ENCODE measurements around the gene MEG3.

Gene MEG3

DNA sequence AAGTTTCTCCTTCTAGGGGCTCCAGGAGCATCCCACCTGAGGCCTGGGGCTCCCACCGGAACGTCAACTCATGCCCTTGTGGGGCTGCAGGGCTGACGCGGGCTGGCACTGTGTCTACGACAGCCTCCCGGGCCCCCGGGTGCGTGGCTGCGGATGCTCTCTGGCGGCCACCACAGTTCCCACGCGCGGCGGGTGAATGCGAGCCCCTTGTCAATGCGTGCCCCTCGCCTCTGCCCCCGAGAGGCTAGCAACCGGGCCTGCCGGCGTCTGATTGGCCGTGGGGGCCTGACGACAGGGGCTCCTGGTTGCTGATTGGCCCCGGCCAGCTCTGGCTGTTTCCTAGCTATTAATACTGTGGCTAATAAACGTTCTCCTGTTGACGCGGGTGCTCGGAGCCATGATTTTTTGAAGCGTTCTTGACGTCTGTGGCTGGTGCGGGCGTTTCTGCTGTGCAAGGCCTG lies 1.8 kb upstream of the MEG3 start:
- Histone ChIP-seq H4K20me1 (ENCODE audit: insufficient read depth, low read length, poor library complexity, severe bottlenecking) (no peaks in the 10 kb centered on the region), H3K36me3 (ENCODE audit: insufficient read depth, low read length) (no peaks in the 10 kb centered on the region), H3K79me2 (ENCODE audit: insufficient read depth, low read length) (no peaks in the 10 kb centered on the region), H3K9ac (ENCODE audit: low read depth, low read length, poor library complexity, severe bottlenecking) (no peak overlapping the region), H3K4me1 (ENCODE audit: insufficient read depth, low read length, poor library complexity, severe bottlenecking) (no peaks in the 10 kb centered on the region), H3K4me3 (ENCODE audit: low read length, poor library complexity, severe bottlenecking) (no peak overlapping the region), H3F3A (ENCODE audit: low read depth) (no peaks in the 10 kb centered on the region), H3K27me3 (ENCODE audit: insufficient read depth, low read length, poor library complexity, severe bottlenecking) (no peaks in the 10 kb centered on the region), H3K4me2 (ENCODE audit: low read depth, low read length, poor library complexity, severe bottlenecking) (no peak overlapping the region), H2AFZ (ENCODE audit: low read length) (no peak overlapping the region), H3K9me3 (ENCODE audit: insufficient read depth, low read depth, low read length) (no peaks in the 10 kb centered on the region; the same call in 1 of the 2 replicates), H3K9me2 (replicated peaks; ENCODE audit: low read depth, low read length) (no peaks in the 10 kb centered on the region)
- TF ChIP-seq, protein P1, sequence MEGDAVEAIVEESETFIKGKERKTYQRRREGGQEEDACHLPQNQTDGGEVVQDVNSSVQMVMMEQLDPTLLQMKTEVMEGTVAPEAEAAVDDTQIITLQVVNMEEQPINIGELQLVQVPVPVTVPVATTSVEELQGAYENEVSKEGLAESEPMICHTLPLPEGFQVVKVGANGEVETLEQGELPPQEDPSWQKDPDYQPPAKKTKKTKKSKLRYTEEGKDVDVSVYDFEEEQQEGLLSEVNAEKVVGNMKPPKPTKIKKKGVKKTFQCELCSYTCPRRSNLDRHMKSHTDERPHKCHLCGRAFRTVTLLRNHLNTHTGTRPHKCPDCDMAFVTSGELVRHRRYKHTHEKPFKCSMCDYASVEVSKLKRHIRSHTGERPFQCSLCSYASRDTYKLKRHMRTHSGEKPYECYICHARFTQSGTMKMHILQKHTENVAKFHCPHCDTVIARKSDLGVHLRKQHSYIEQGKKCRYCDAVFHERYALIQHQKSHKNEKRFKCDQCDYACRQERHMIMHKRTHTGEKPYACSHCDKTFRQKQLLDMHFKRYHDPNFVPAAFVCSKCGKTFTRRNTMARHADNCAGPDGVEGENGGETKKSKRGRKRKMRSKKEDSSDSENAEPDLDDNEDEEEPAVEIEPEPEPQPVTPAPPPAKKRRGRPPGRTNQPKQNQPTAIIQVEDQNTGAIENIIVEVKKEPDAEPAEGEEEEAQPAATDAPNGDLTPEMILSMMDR (conservative IDR thresholded peaks at IDR 0.05; ENCODE audit: low read length), result no peak
- TF ChIP-seq EZH2phosphoT487 (IDR thresholded peaks at IDR 0.05; ENCODE audit: borderline replicate concordance), result no peak

DNA sequence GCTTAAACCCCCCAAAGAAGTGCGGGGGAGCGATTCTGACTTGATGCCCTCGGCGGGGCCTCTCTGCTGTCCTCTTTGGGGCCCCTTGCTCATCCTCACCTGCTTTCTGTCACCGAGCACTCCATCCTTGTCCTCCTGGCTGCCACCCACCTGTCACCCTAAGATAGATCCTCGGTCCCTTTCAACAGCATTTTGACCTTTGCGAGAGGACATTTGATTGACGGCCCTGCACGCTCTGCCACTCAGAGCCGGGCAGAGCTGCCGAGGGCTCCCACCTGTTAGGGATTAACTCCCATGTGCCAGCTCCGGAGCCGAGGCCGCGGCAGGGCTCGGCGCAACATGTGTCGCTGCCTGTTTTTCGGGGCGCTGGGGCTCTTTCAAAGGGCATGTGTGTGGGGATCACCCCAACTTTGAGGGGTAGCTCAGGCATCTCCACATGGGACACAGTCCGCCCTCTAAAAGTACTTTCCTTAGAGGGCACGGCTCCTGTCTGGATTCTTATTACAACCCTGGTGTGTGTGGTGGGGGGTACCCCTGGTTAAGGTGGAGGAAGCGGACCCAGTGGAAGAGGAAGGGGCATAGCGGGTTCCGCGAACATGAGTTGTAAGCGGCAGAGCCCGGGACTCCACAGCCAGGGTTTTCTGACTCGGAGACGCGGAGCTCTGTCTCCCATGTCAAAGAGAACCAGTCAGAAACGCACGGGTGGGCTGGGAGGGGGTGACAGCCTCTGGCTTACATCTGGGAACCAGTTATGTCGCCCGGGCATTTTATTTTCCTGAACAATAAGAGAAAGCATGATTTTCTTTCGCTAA lies 811 bp upstream of the MEG3 start:
- Histone ChIP-seq H3K4me2 (ENCODE audit: low read depth, low read length, poor library complexity, severe bottlenecking) (no peak overlapping the region), H3K36me3 (ENCODE audit: insufficient read depth, low read length) (no peaks in the 10 kb centered on the region), H3K9me2 (replicated peaks; ENCODE audit: low read depth, low read length) (no peaks in the 10 kb centered on the region), H3F3A (ENCODE audit: low read depth) (no peaks in the 10 kb centered on the region), H2AFZ (ENCODE audit: low read length) (no peak overlapping the region), H3K27me3 (ENCODE audit: insufficient read depth, low read length, poor library complexity, severe bottlenecking) (no peaks in the 10 kb centered on the region), H3K4me3 (ENCODE audit: low read length, poor library complexity, severe bottlenecking) (no peak overlapping the region), H3K79me2 (ENCODE audit: insufficient read depth, low read length) (no peaks in the 10 kb centered on the region), H3K4me1 (ENCODE audit: insufficient read depth, low read length, poor library complexity, severe bottlenecking) (no peaks in the 10 kb centered on the region), H3K9ac (ENCODE audit: low read depth, low read length, poor library complexity, severe bottlenecking) (no peak overlapping the region), H4K20me1 (ENCODE audit: insufficient read depth, low read length, poor library complexity, severe bottlenecking) (no peaks in the 10 kb centered on the region), H3K9me3 (ENCODE audit: insufficient read depth, low read depth, low read length) (no peaks in the 10 kb centered on the region; the same call in 1 of the 2 replicates)
- TF ChIP-seq, protein P1 (conservative IDR thresholded peaks at IDR 0.05; ENCODE audit: low read length), result no peak
- TF ChIP-seq EZH2phosphoT487 (IDR thresholded peaks at IDR 0.05; ENCODE audit: borderline replicate concordance), result no peak

DNA sequence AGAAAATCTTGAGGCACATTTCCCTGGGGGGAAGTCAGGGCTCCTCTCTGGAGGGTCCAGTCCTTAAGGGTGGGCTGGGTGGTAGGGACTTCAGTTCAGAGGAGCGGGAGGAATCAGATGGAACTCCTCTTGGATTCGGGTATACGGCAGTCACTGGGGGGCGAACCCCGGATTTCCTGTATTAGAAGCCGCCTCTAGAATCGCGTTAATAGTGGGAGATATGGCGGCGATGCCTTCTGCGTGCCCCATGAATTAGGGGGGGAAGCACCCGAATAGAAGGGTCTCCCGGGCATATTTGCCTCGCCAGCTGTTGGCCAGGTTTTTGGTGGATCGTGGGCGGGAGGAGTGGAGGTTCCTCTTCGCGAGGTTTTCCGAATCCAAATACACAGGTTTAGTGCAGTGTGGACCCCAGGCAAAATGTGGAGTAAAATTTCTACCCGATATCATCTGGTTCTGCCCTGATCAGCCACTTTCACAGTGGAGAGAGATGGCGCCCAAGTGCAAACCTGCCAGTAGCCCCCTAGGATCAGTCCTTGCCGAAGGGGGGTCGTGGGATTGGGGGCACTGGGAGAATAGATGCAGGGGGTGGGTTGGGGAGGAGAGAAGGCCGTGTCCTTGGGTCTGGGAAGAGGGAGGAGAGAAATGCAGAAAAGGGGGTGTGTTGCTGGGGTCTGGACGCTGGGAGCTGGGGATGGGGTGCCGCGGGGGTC lies 628 bp downstream of the MEG3 start:
- H3K4me3 ChIP-seq (ENCODE audit: low read length, poor library complexity, severe bottlenecking), result no peak overlapping the region

More for the DNA sequence above, 628 bp downstream of the MEG3 start:
- Histone ChIP-seq H3K9me2 (replicated peaks; ENCODE audit: low read depth, low read length) (no peaks in the 10 kb centered on the region), H3F3A (ENCODE audit: low read depth) (no peaks in the 10 kb centered on the region), H2AFZ (ENCODE audit: low read length) (no peak overlapping the region), H4K20me1 (ENCODE audit: insufficient read depth, low read length, poor library complexity, severe bottlenecking) (no peaks in the 10 kb centered on the region), H3K27me3 (ENCODE audit: insufficient read depth, low read length, poor library complexity, severe bottlenecking) (no peaks in the 10 kb centered on the region), H3K4me1 (ENCODE audit: insufficient read depth, low read length, poor library complexity, severe bottlenecking) (no peaks in the 10 kb centered on the region), H3K9me3 (ENCODE audit: insufficient read depth, low read depth, low read length) (no peaks in the 10 kb centered on the region; the same call in 1 of the 2 replicates), H3K4me2 (ENCODE audit: low read depth, low read length, poor library complexity, severe bottlenecking) (no peak overlapping the region), H3K9ac (ENCODE audit: low read depth, low read length, poor library complexity, severe bottlenecking) (no peak overlapping the region), H3K36me3 (ENCODE audit: insufficient read depth, low read length) (no peaks in the 10 kb centered on the region), H3K79me2 (ENCODE audit: insufficient read depth, low read length) (no peaks in the 10 kb centered on the region)
- no peak for TF ChIP-seq EZH2phosphoT487 (IDR thresholded peaks at IDR 0.05; ENCODE audit: borderline replicate concordance)
- TF ChIP-seq, protein P1 (conservative IDR thresholded peaks at IDR 0.05; ENCODE audit: low read length), result no peak

Measured in Loucy (cell line).